ENCODE data around the gene MIF.

Gene MIF

DNA sequence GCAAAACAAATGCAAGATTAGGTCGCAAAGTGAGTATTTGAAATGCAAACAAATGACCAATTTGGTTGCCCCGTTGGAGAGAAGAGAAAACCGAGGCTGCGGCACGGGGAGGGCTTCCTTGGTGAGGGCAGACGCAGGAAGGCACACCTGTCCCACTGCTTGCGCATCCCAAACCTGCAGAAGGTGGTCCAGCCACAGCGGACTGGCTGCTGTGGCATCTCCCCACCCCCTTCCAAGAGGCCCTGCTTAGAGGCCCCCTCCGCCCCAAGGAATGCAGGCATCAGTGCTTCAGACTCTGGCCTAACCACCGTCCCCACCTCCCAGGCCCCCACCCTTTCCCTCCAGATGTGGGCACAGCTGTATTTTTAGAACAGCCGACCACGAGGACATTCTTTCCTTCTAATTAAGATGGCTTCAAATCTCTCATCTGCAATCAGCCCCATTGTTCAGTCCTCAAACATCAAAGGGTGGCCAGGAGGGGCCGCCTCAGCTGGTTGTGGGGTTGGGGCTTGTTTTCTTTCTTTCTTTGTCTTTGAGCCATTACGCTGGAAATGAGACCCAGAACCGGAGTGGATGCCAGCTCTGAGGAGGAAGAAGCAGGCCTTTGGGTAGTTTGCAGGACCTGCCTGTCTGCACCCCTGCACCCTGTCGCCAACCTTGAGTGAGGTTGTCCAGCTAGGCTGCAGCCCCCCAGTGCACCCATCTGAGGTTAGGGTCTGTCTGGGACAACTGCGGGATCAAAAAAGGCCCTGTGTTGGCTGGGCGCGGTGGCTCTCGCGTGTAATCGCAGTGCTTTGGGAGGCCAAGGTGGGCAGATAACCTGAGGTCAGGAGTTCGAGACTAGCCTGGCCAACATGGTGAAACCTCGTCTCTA lies 46.0 kb upstream of the MIF start:
- Histone ChIP-seq H3K4me3 (ENCODE audit: low read depth, low read length) (no peak overlapping the region), H3K36me3 (replicated peaks) (no peaks in the 10 kb centered on the region), H3K27ac (no peak overlapping the region), H3K27me3 (replicated peaks) (no peaks in the 10 kb centered on the region)
- TF ChIP-seq, protein P1, sequence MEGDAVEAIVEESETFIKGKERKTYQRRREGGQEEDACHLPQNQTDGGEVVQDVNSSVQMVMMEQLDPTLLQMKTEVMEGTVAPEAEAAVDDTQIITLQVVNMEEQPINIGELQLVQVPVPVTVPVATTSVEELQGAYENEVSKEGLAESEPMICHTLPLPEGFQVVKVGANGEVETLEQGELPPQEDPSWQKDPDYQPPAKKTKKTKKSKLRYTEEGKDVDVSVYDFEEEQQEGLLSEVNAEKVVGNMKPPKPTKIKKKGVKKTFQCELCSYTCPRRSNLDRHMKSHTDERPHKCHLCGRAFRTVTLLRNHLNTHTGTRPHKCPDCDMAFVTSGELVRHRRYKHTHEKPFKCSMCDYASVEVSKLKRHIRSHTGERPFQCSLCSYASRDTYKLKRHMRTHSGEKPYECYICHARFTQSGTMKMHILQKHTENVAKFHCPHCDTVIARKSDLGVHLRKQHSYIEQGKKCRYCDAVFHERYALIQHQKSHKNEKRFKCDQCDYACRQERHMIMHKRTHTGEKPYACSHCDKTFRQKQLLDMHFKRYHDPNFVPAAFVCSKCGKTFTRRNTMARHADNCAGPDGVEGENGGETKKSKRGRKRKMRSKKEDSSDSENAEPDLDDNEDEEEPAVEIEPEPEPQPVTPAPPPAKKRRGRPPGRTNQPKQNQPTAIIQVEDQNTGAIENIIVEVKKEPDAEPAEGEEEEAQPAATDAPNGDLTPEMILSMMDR (IDR thresholded peaks at IDR 0.05; ENCODE audit: low read depth, low read length, missing control alignments): no peak
- in situ Hi-C loops (cut with HindIII; ENCODE audit: low pct_ligation_motif_present, low sequenced_read_pairs): no loop called here
- no peak for DNase-seq

DNA sequence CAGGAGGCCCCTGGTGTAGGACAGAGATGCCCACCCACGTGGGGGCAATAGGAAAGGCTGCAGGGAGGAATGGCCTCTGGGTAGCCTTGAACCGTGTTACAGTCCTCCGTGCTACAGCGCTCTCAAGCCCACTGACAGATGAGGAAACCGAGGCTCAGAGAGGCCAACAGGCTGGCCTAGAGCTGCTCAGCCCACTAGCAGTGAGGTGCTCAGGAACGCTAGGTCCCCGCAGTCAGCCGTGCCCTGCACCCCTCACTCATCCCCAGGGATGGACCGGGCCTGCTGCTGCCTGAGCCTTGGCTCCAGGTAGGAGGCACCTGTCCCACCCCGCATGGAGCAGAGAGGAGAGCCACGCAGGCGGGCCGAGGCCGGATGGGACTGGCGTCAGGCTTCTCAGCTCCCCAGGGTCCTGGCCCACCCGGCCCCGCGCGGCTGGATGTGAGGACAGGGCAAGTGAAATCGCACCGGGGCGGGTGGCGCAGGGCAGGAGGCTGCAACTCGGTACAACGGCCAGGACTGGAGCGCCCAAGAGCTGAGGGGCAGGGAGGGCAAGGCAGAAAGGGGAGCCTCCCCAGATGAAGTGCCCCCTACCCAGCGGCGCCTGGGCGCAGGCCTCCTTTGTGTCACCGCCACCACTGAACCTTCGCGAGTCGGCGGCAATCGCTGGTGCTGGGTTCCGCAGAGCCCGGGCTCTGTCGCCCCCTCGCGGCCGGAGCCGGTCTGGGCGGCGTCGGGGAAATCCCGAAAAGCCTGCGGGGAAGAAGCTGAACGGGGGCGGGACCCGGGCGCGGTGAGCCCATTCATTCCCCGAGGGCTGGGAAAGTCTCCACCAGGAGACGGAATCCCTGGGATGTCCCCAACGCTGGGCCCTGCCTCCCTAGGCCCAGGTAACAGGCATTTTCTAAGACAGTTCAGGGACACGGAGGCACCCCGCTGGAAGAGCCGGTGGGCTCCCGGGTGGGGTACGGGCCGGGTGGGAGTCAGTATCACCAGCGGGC lies 44.9 kb upstream of the MIF start:
- in situ Hi-C loops (cut with HindIII; ENCODE audit: low pct_ligation_motif_present, low sequenced_read_pairs): no loop called here
- TF ChIP-seq, protein P1 (IDR thresholded peaks at IDR 0.05; ENCODE audit: low read depth, low read length, missing control alignments): peak; percentile 94
- Histone ChIP-seq H3K27me3 (replicated peaks) (no peaks in the 10 kb centered on the region), H3K36me3 (replicated peaks) (no peaks in the 10 kb centered on the region), H3K4me3 (ENCODE audit: low read depth, low read length) (peak overlapping the region; percentile 12), H3K27ac (no peak overlapping the region)
- DNase-seq: peak; percentile 53

DNA sequence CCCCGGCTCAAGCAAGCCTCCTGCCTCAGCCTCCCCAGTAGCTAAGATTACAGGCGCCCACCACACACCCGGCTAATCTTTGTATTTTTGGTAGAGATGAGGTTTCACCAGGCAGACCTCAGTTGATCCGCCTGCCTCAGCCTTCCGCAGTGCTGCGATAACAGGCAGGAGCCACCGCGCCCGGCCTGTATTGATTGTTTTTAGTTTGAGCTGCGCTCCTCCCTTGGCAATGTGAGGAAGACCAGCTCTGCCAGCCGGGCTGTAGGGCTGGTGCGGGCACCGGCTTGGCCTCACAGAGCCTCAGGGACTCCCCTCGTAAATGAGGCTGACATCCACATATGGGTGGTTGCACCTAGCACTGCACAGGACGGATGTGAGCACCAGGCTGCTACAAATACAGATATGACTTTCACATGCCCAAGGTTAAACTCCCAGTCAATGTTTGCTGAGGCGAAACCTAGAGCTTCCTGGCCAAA lies 44.0 kb upstream of the MIF start:
- Histone ChIP-seq H3K27ac (no peak overlapping the region), H3K36me3 (replicated peaks) (no peaks in the 10 kb centered on the region), H3K27me3 (replicated peaks) (no peaks in the 10 kb centered on the region), H3K4me3 (ENCODE audit: low read depth, low read length) (no peak overlapping the region)
- TF ChIP-seq, protein P1 (IDR thresholded peaks at IDR 0.05; ENCODE audit: low read depth, low read length, missing control alignments): no peak
- in situ Hi-C loops (cut with HindIII; ENCODE audit: low pct_ligation_motif_present, low sequenced_read_pairs): no loop called here
- no peak for DNase-seq

DNA sequence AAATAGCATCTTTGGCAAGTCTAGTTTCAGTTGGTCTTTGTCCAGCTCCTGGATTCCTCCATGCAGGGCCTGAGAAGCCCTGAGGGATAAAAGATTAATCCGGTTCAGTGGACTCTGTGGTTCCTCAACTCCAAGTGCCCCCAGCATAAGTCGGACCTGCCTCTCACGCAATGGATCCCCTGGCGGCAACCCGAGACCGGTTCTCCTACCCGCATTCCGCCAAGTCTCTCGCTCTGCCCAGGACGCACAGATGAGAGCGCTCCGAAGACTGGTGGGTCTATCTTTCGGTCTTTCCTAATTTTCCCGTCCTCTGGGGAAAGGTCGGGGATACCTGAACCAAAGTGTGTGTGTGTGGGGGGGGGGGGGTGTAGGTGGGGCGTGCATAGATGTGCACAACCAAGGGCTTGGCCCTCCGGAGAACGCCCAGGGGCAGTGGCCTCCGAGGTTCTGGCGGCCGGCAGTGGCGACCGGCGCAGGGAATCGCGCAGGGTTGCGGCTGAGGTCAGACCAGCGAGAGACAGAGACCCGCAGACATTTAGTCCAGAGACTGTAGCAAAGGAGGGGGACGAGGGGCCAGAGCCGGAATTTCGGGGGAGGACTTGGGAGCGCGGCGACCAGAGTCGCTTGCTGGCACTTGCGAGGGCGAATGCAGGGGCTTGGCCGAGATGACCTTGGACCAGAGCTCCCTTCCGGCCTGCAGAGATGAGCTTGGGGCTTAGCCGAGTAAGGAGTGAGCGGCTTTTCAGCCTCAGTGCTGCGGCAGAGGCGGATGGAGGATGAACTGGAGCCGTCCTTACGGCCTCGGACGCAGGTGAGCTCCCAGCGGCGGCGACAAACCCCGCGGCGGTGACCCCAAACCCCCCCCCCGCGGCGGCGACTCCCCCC lies 37.2 kb upstream of the MIF start:
- peak overlapping the region; percentile 74 for H3K4me3 ChIP-seq (ENCODE audit: low read depth, low read length)
- no peak for DNase-seq
- no peaks in the 10 kb centered on the region for H3K36me3 ChIP-seq (replicated peaks)
- in situ Hi-C loops (cut with HindIII; ENCODE audit: low pct_ligation_motif_present, low sequenced_read_pairs): no loop called here
- TF ChIP-seq, protein P1 (IDR thresholded peaks at IDR 0.05; ENCODE audit: low read depth, low read length, missing control alignments): peak; percentile 38
- H3K27ac ChIP-seq: no peak overlapping the region
- H3K27me3 ChIP-seq (replicated peaks): no peaks in the 10 kb centered on the region

All from brain microvascular endothelial cell (primary cell).